NCI-H1105 (cell line): ENCODE data around the gene PDE1A.

Experiments used
- DNase-seq: peaks from one replicate; lab custom pipeline; 2025; lab: John Stamatoyannopoulos, UW

Gene PDE1A

GRCh38 chr2:182267971-182268370 is 158.9 kb downstream of the PDE1A start:
- DNase-seq, result no peak

GRCh38 chr2:182266909-182267308 is 159.9 kb downstream of the PDE1A start:
- no peak for DNase-seq

- no peak for DNase-seq
Measured at GRCh38 chr2:182265718-182266117, 161.1 kb downstream of the PDE1A start.

GRCh38 chr2:182261860-182262387 is 164.9 kb downstream of the PDE1A start:
- DNase-seq, result no peak

- DNase-seq, result no peak
Measured at GRCh38 chr2:182259629-182260150, 167.1 kb downstream of the PDE1A start.

GRCh38 chr2:182252534-182252933 is 174.3 kb downstream of the PDE1A start:
- DNase-seq, result no peak

GRCh38 chr2:182248898-182249297 is 177.9 kb downstream of the PDE1A start:
- no peak for DNase-seq

GRCh38 chr2:182248362-182248761 is 178.5 kb downstream of the PDE1A start:
- DNase-seq, result no peak

- no peak for DNase-seq
Measured at GRCh38 chr2:182247831-182248230, 179.0 kb downstream of the PDE1A start.

- DNase-seq, result no peak
Measured at GRCh38 chr2:182245963-182246362, 180.9 kb downstream of the PDE1A start.

- DNase-seq, result no peak
Measured at GRCh38 chr2:182242609-182243008, 184.2 kb downstream of the PDE1A start.

- DNase-seq, result no peak
Measured at GRCh38 chr2:182241936-182242335, 184.9 kb downstream of the PDE1A start.

GRCh38 chr2:182240862-182241371 is 185.9 kb downstream of the PDE1A start:
- no peak for DNase-seq

- no peak for DNase-seq
Measured at GRCh38 chr2:182230561-182230960, 196.3 kb downstream of the PDE1A start.

GRCh38 chr2:182229297-182229696 is 197.5 kb downstream of the PDE1A start:
- DNase-seq, result no peak

- DNase-seq, result no peak
Measured at GRCh38 chr2:182228741-182229140, 198.1 kb downstream of the PDE1A start.

GRCh38 chr2:182228073-182228473 is 198.8 kb downstream of the PDE1A start:
- peak; percentile 11 for DNase-seq

GRCh38 chr2:182226807-182227206 is 200.0 kb downstream of the PDE1A start:
- DNase-seq, result no peak

GRCh38 chr2:182224669-182225068 is 202.2 kb downstream of the PDE1A start:
- DNase-seq, result no peak

- DNase-seq, result no peak
Measured at GRCh38 chr2:182220998-182221397, 205.8 kb downstream of the PDE1A start.

GRCh38 chr2:182220335-182220734 is 206.5 kb downstream of the PDE1A start:
- no peak for DNase-seq

- no peak for DNase-seq
Measured at GRCh38 chr2:182210669-182211068, 216.2 kb downstream of the PDE1A start.

- DNase-seq, result no peak
Measured at GRCh38 chr2:182208421-182208820, 218.4 kb downstream of the PDE1A start.

- DNase-seq, result no peak
Measured at GRCh38 chr2:182207049-182207746, 219.6 kb downstream of the PDE1A start.
